Limb (tissue), 2 donors: Measurements from ENCODE around the gene BBC3.

Experiments used
- DNase-seq, 2 donors: peaks; one replicate each; pipeline ENCODE4 v3.0.0-alpha.2; 2016; ENCODE audit errors: extremely low spot score in 2 of 2

Gene BBC3

GRCh38 chr19:47231215-47232054 is 436 bp upstream of the BBC3 start:
- peak; percentile 61 to 90 for DNase-seq

GRCh38 chr19:47230054-47230920 is 712 bp downstream of the BBC3 start:
- peak in 1 of 2 donors; percentile 83 for DNase-seq

GRCh38 chr19:47229676-47230053 is 1.3 kb downstream of the BBC3 start:
- DNase-seq, result peak in 1 of 2 donors; percentile 51

- DNase-seq, result no peak
Observed at GRCh38 chr19:47228937-47229675, 1.9 kb downstream of the BBC3 start.

- peak in 1 of 2 donors; percentile 46 for DNase-seq
Observed at GRCh38 chr19:47228168-47228936, 2.6 kb downstream of the BBC3 start.

GRCh38 chr19:47227352-47228167 is 3.4 kb downstream of the BBC3 start:
- DNase-seq, result peak in 1 of 2 donors; percentile 79

GRCh38 chr19:47226426-47227351 is 4.3 kb downstream of the BBC3 start:
- DNase-seq, result peak in 1 of 2 donors; percentile 63

- peak; percentile 91 to 94 for DNase-seq
Observed at GRCh38 chr19:47225746-47226425, 5.1 kb downstream of the BBC3 start.

GRCh38 chr19:47221890-47222289 is 9.1 kb downstream of the BBC3 start:
- DNase-seq, result no peak

GRCh38 chr19:47221080-47221841 is 9.7 kb downstream of the BBC3 start:
- DNase-seq, result no peak

- no peak for DNase-seq
Observed at GRCh38 chr19:47215581-47215980, 15.4 kb downstream of the BBC3 start.

GRCh38 chr19:47210689-47211316 is 20.2 kb downstream of the BBC3 start:
- DNase-seq, result peak; percentile 71 to 81

- DNase-seq, result no peak
Observed at GRCh38 chr19:47210180-47210490, 20.9 kb downstream of the BBC3 start.

- no peak for DNase-seq
Observed at GRCh38 chr19:47209319-47210179, 21.4 kb downstream of the BBC3 start.

- no peak for DNase-seq
Observed at GRCh38 chr19:47203254-47203653, 27.7 kb downstream of the BBC3 start.

- DNase-seq, result no peak
Observed at GRCh38 chr19:47200530-47200929, 30.5 kb downstream of the BBC3 start.
